ENCODE measurements around the gene EFNA1. TPM values are rescaled to one million over a fixed set of nuclear protein-coding genes. Genes with fewer than 3 reads are reported as not detected.

The EFNA1 gene
- total RNA-seq, 2 donors from 2014 or later, result 3.6 to 5.0 TPM

GRCh38 chr1:155104605-155105534 is 22.8 kb upstream of the EFNA1 start:
- no peak for DNase-seq
- H3K27me3 ChIP-seq (ENCODE audit: control insufficient read depth, insufficient read depth, low read length, poor library complexity, severe bottlenecking), result peaks cover 15% of the 10 kb centered on the region
- no peaks in the 10 kb centered on the region for H3K4me1 ChIP-seq (ENCODE audit: control insufficient read depth, insufficient read depth, low read length)
- 92 to 93% methylated on average over 6 to 7 of the region's 7 CpGs for WGBS, 2 experiments (ENCODE audit: insufficient coverage in 1 of 2, insufficient read length in 1 of 2)
- no peaks in the 10 kb centered on the region for H3K9me3 Mint-ChIP-seq
- H3K27me3 Mint-ChIP-seq (ENCODE audit: insufficient read depth), result peaks cover 50% of the 10 kb centered on the region
- no peak overlapping the region for H3K27ac Mint-ChIP-seq
- no peaks in the 10 kb centered on the region for H3K9me3 ChIP-seq (ENCODE audit: control insufficient read depth, low read length)
- TF ChIP-seq, protein P1, sequence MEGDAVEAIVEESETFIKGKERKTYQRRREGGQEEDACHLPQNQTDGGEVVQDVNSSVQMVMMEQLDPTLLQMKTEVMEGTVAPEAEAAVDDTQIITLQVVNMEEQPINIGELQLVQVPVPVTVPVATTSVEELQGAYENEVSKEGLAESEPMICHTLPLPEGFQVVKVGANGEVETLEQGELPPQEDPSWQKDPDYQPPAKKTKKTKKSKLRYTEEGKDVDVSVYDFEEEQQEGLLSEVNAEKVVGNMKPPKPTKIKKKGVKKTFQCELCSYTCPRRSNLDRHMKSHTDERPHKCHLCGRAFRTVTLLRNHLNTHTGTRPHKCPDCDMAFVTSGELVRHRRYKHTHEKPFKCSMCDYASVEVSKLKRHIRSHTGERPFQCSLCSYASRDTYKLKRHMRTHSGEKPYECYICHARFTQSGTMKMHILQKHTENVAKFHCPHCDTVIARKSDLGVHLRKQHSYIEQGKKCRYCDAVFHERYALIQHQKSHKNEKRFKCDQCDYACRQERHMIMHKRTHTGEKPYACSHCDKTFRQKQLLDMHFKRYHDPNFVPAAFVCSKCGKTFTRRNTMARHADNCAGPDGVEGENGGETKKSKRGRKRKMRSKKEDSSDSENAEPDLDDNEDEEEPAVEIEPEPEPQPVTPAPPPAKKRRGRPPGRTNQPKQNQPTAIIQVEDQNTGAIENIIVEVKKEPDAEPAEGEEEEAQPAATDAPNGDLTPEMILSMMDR (conservative IDR thresholded peaks at IDR 0.05), result no peak
- H3K36me3 ChIP-seq (ENCODE audit: control insufficient read depth, insufficient read depth, low read length), result no peaks in the 10 kb centered on the region
- no peak overlapping the region for H3K9ac ChIP-seq (ENCODE audit: extremely low read depth, low read length, poor library complexity, severe bottlenecking)
- H3K36me3 Mint-ChIP-seq (ENCODE audit: low read depth), result no peaks in the 10 kb centered on the region
- no peak overlapping the region for H3K4me3 Mint-ChIP-seq
- H3K4me1 Mint-ChIP-seq, result no peaks in the 10 kb centered on the region
- H3K27ac ChIP-seq (ENCODE audit: low read depth, low read length), result no peak overlapping the region
- H3K4me3 ChIP-seq (ENCODE audit: low read length), result no peak overlapping the region

DNA sequence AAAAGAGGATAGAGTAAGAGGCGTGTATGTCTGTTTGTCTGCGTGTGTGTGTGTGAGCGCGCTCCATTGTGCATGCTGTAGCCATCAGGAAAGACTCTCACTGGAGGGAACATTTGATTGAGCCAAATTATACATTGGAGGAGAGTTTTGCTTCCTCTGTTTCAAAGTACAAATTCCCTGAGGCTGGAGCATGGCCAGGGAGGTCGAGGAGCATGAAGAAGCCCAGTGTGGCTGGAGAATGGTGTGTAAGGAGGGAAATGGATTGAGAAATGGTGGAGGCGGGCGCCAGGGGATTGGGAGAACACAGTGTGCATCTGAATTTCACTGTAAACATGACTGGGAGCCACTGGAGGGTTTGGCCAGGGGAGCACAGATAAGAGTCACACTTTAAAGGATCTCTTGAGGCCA is 22.1 kb upstream of the EFNA1 start:
- H3K36me3 Mint-ChIP-seq (ENCODE audit: low read depth), result no peaks in the 10 kb centered on the region
- no peak overlapping the region for H3K27ac ChIP-seq (ENCODE audit: low read depth, low read length)
- no peaks in the 10 kb centered on the region for H3K36me3 ChIP-seq (ENCODE audit: control insufficient read depth, insufficient read depth, low read length)
- H3K27me3 Mint-ChIP-seq (ENCODE audit: insufficient read depth), result peaks cover 50% of the 10 kb centered on the region
- whole genome bisulfite sequencing, 2 experiments (ENCODE audit: insufficient coverage in 1 of 2, insufficient read length in 1 of 2), result 89 to 96% methylated on average over 5 to 7 of the region's 7 CpGs
- TF ChIP-seq, protein P1 (conservative IDR thresholded peaks at IDR 0.05), result no peak
- H3K4me3 ChIP-seq (ENCODE audit: low read length), result no peak overlapping the region
- no peaks in the 10 kb centered on the region for H3K4me1 ChIP-seq (ENCODE audit: control insufficient read depth, insufficient read depth, low read length)
- no peak overlapping the region for H3K4me3 Mint-ChIP-seq
- no peaks in the 10 kb centered on the region for H3K9me3 ChIP-seq (ENCODE audit: control insufficient read depth, low read length)
- H3K27me3 ChIP-seq (ENCODE audit: control insufficient read depth, insufficient read depth, low read length, poor library complexity, severe bottlenecking), result peaks cover 15% of the 10 kb centered on the region
- H3K9me3 Mint-ChIP-seq, result no peaks in the 10 kb centered on the region
- H3K27ac Mint-ChIP-seq, result no peak overlapping the region
- DNase-seq, result no peak
- no peaks in the 10 kb centered on the region for H3K4me1 Mint-ChIP-seq
- no peak overlapping the region for H3K9ac ChIP-seq (ENCODE audit: extremely low read depth, low read length, poor library complexity, severe bottlenecking)

DNA sequence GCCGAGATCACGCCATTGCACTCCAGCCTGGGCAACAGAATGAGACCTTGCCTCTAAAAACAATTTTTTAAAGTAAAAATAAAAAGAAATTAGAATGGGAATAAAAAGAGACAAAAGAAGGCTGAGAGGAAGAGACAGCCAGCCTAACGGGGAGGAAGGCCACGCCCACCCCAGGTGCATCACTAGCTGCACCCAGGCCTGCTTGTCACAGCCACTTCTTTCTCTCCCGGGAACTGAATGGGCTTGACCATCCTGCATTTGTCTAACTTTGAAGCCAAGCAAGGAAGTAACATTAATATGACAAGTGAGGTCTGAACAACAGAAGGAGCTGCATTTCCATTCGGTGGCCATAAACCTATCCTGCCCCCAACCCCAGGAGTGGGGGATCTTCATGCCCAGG is 20.8 kb upstream of the EFNA1 start:
- DNase-seq, result no peak
- peaks cover 15% of the 10 kb centered on the region for H3K27me3 ChIP-seq (ENCODE audit: control insufficient read depth, insufficient read depth, low read length, poor library complexity, severe bottlenecking)
- no peak overlapping the region for H3K4me3 Mint-ChIP-seq
- H3K9me3 Mint-ChIP-seq, result no peaks in the 10 kb centered on the region
- H3K27me3 Mint-ChIP-seq (ENCODE audit: insufficient read depth), result peaks cover 48% of the 10 kb centered on the region
- no peaks in the 10 kb centered on the region for H3K9me3 ChIP-seq (ENCODE audit: control insufficient read depth, low read length)
- no peak overlapping the region for H3K27ac ChIP-seq (ENCODE audit: low read depth, low read length)
- no peaks in the 10 kb centered on the region for H3K4me1 Mint-ChIP-seq
- H3K36me3 ChIP-seq (ENCODE audit: control insufficient read depth, insufficient read depth, low read length), result no peaks in the 10 kb centered on the region
- no peaks in the 10 kb centered on the region for H3K4me1 ChIP-seq (ENCODE audit: control insufficient read depth, insufficient read depth, low read length)
- no peak overlapping the region for H3K4me3 ChIP-seq (ENCODE audit: low read length)
- TF ChIP-seq, protein P1 (conservative IDR thresholded peaks at IDR 0.05), result no peak
- H3K36me3 Mint-ChIP-seq (ENCODE audit: low read depth), result no peaks in the 10 kb centered on the region
- WGBS, 2 experiments (ENCODE audit: insufficient coverage in 1 of 2, insufficient read length in 1 of 2), result 68 to 85% methylated on average over 4 to 6 of the region's 6 CpGs
- H3K27ac Mint-ChIP-seq, result no peak overlapping the region
- H3K9ac ChIP-seq (ENCODE audit: extremely low read depth, low read length, poor library complexity, severe bottlenecking), result no peak overlapping the region

All from endodermal cell (in vitro differentiated cells).